Right lobe of liver (tissue), 6 donors: Measurements from ENCODE around the gene UBN1. TPM values are rescaled to one million over a fixed set of nuclear protein-coding genes. Genes with fewer than 3 reads are reported as not detected.

Source experiments
- ATAC-seq, 4 donors: fragments of 200-7000 bp; cut with Tn5 transposase; one replicate each; pipeline ENCODE4 v1.9.1; 2020; ENCODE audit warnings: mild to moderate bottlenecking in 4 of 4, moderate library complexity in 4 of 4
- DNase-seq, 3 donors: peaks; one replicate each; pipeline ENCODE4 v3.0.0-alpha.2; 2020
- H3K27ac ChIP-seq, 3 donors: fragments of 200-600 bp; one replicate each; pipeline ENCODE4 v1.8.0; 2022
- H3K27me3 ChIP-seq, 2 donors: fragments of 200-600 bp; one replicate each; pipeline ENCODE4 v1.8.0; 2022
- H3K36me3 ChIP-seq, 4 donors: fragments of 200-600 bp; sonication (generic) in 1 of 4; one replicate each; pipeline versions ENCODE4 v1.5.1 to v1.8.0; 2017 to 2022; ENCODE audit warnings: control low read depth in 1 of 4
- H3K4me1 ChIP-seq, 4 donors: fragments of 200-600 bp; sonication (generic) in 1 of 4; one replicate each; pipeline versions ENCODE4 v1.5.1 to v1.8.0; 2017 to 2022; ENCODE audit warnings: control low read depth in 1 of 4
- H3K4me3 ChIP-seq, 3 donors: fragments of 200-600 bp; one replicate each; pipeline ENCODE4 v1.8.0; 2022
- H3K9me3 ChIP-seq, 4 donors: fragments of 200-600 bp; sonication (generic) in 1 of 4; one replicate each; pipeline versions ENCODE4 v1.5.1 to v1.8.0; 2017 to 2022; ENCODE audit warnings: control low read depth in 1 of 4
- POLR2A ChIP-seq: fragments of 450-650 bp; IDR thresholded peaks from one replicate; pipeline ENCODE4 v1.6.1; 2017; ENCODE audit warnings: antibody characterized with exemption, mild to moderate bottlenecking
- WGBS: methylation state at CpG from one replicate; pipeline ENCODE4 v1.1.6; 2018; ENCODE audit warnings: low coverage, low lambda C conversion rate; ENCODE audit not compliant: insufficient coverage; ENCODE audit errors: missing lambda C conversion rate; 5-methylcytosine and 5-hydroxymethylcytosine counted together
- intact Hi-C, 2 donors: fragments of 100-400 bp; cut with DNase I; formaldehyde crosslinking; loops; one replicate each; pipeline versions ENCODE4 v1.11.2 to v1.14.1; 2022
- total RNA-seq, 6 experiments: library from RNA; depleted of rRNA in 2 of 6; stranded (reverse); fragments of >200 nt in 2 of 6; fragmentation: NEBNext Ultra II Directional in 3 of 6; extraction: Animal tissue kit (Norgen Biotek cat#: 25700) in 3 of 6; gene quantifications; one replicate each; pipeline versions ENCODE4 v1.1.0 to v1.2.4, GENCODE V29; 2016 to 2023
- TF ChIP-seq, protein P1 (sequence below), 4 donors: fragments of 200-600 bp in 3 of 4; fragments of 450-650 bp in 1 of 4; IDR thresholded peaks; one replicate each; pipeline versions ENCODE4 v1.5.1 to v1.8.0; 2016 to 2022; ENCODE audit warnings: antibody characterized with exemption in 4 of 4, mild to moderate bottlenecking in 2 of 4
- donor health status: DM: no; HTN: yes; CAD: no.
- donor health status: DM: no; HTN: no; CAD: no.
- donor health status: DM: no; HTN: no; CAD: no.
- donor health status: DM: no; HTN: yes; CAD: no.
- donor health status: DM: no; HTN: yes; CAD: no.

The UBN1 gene
- total RNA-seq, 6 experiments from 2014 or later = 12.0 to 18.6 (median 16.2) TPM

DNA sequence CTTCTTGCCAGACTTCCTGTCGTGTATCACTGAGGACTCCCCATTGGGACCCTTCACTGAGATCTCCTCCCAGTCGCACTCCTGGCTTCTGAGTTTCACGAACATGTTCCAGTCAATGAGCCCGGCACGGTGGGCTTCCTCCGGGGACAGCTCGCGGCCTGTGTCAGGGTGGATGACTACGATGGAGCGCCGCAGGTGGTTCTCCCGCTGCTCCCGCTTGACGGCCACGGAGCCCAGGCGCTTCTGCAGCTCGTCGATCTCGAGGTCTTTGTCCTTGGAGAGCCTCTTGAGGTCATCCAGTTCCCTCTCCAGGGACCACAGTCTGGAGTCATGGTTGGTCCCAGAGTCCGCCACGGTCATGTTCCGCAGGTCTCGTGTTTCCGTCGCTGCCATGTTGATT, 36.2 kb downstream of the UBN1 start:
- Histone ChIP-seq H3K36me3 (peaks cover 6 to 94% (median 55%) of the 10 kb centered on the region in 4 donors), H3K27me3 (no peaks in the 10 kb centered on the region), H3K4me3 (no peak overlapping the region), H3K4me1 (peaks cover 0 to 9% (median 0%) of the 10 kb centered on the region in 4 donors), H3K9me3 (no peaks in the 10 kb centered on the region), H3K27ac (no peak overlapping the region)
- ATAC-seq (no peak), DNase-seq (peak in 1 of 3 donors; percentile 50)
- TF ChIP-seq POLR2A = no peak
- TF ChIP-seq, protein P1, sequence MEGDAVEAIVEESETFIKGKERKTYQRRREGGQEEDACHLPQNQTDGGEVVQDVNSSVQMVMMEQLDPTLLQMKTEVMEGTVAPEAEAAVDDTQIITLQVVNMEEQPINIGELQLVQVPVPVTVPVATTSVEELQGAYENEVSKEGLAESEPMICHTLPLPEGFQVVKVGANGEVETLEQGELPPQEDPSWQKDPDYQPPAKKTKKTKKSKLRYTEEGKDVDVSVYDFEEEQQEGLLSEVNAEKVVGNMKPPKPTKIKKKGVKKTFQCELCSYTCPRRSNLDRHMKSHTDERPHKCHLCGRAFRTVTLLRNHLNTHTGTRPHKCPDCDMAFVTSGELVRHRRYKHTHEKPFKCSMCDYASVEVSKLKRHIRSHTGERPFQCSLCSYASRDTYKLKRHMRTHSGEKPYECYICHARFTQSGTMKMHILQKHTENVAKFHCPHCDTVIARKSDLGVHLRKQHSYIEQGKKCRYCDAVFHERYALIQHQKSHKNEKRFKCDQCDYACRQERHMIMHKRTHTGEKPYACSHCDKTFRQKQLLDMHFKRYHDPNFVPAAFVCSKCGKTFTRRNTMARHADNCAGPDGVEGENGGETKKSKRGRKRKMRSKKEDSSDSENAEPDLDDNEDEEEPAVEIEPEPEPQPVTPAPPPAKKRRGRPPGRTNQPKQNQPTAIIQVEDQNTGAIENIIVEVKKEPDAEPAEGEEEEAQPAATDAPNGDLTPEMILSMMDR (IDR thresholded peaks at IDR 0.05) = no peak
- no CpG with 5 or more reads among the region's 25 CpGs for whole genome bisulfite sequencing
- intact Hi-C loops = no loop called here

DNA sequence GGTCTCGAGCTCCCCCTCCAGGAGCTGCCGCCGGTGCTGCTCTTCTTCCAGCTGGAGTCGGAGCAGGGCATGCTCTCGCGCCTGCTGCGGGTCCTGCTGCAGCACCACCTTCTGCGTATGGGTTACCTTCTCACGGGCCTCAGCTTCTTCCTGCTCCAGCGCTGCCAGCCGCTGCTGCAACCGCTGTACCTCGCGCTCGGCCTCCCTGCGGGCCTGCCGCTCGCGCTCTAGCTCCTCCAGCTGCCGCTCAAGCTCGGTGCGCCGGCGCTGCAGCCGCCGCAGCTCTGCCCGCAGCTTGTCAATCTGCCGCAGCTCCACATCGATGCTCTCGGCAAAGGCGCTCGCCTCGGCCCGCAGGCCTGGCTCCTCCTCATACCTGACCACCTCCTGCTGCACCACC, 36.9 kb downstream of the UBN1 start:
- WGBS = 84% methylated on average over 8 of the region's 34 CpGs

DNA sequence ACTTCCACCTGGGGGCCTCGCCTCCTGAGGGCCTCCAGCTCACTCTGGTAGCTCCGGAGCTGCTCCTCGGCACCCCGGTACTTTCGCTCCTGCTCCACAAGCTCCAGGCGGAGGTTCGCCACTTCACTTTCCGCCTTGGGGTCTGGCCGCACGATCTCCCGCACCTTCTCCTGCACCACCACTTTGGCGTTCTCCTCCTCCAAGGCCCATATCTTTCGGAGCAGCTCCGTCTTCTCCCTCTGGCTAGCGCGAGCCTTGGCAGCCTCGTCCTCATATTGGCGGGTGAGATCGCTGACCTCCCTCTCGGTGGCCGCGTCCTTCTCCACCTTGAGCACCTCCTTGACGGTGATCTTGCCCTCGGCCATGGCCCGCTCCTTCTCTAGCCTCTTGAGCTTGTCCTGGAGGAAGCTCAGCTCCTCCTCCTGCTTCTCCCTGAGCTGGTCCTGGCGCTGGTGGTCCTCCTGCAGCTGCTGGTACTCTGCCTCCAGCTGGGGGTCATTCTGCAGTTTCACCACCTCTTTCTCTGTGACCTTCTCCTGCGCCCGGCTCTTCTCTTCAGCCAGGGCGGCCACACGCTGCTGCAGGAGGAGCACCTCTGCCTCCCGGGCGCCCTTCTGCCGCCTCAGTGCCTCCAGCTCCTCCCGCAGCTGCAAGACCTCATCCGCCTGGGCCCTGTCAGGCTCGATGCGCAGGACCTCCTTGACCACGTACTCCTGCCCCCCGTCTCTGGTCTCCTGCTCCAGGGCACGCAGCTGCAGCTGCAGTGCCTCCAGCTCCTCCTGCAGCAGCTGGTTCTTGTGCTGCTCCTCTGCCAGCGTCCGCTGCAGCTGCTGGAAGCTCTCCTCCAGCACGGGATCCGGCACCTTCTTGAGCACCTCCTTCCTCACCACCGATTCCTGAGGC, 37.9 kb downstream of the UBN1 start:
- TF ChIP-seq POLR2A = no peak
- TF ChIP-seq, protein P1 (IDR thresholded peaks at IDR 0.05) = no peak
- WGBS = 88% methylated on average over 19 of the region's 45 CpGs
- DNase-seq = peak in 1 of 3 donors; percentile 45
- H3K36me3 ChIP-seq = peaks cover 6 to 81% (median 47%) of the 10 kb centered on the region in 4 donors
- no peak overlapping the region for H3K4me3 ChIP-seq
- ATAC-seq = no peak
- H3K27ac ChIP-seq = no peak overlapping the region
- intact Hi-C loops = no loop called here
- no peaks in the 10 kb centered on the region for H3K27me3 ChIP-seq
- H3K4me1 ChIP-seq = peaks cover 0 to 13% (median 0%) of the 10 kb centered on the region in 4 donors
- no peaks in the 10 kb centered on the region for H3K9me3 ChIP-seq

More for the DNA sequence above, 36.9 kb downstream of the UBN1 start:
- ATAC-seq (no peak), DNase-seq (peak in 1 of 3 donors; percentile 39)
- Histone ChIP-seq H3K9me3 (no peaks in the 10 kb centered on the region), H3K27me3 (no peaks in the 10 kb centered on the region), H3K4me3 (no peak overlapping the region), H3K36me3 (peaks cover 6 to 87% (median 53%) of the 10 kb centered on the region in 4 donors), H3K27ac (no peak overlapping the region), H3K4me1 (peaks cover 0 to 13% (median 0%) of the 10 kb centered on the region in 4 donors)
- intact Hi-C loops = no loop called here
- no peak for TF ChIP-seq POLR2A
- TF ChIP-seq, protein P1 (IDR thresholded peaks at IDR 0.05) = no peak

DNA sequence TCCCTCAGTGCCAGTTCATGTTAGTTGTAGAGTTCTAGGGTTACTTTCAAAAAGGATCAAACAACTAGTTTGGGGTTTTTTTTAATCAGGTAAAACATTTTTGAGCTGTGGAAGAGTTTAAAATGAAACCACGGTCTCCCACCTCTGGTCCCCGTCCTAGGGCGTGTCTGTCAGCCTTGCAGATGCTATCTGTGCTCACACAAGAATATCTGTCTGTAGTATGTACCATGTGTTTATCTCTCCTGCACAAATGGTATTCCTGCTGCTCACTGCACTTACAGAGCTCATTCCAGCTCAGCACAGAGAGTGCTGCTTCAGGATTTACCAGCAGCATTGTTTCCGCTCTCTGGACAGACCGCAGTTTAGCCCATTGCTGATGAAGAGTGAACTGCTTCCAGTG, 38.9 kb downstream of the UBN1 start:
- Histone ChIP-seq H3K4me3 (no peak overlapping the region), H3K27ac (no peak overlapping the region), H3K36me3 (peaks cover 6 to 72% (median 39%) of the 10 kb centered on the region in 4 donors), H3K9me3 (no peaks in the 10 kb centered on the region), H3K27me3 (no peaks in the 10 kb centered on the region), H3K4me1 (peaks cover 0 to 13% (median 0%) of the 10 kb centered on the region in 4 donors)
- ATAC-seq (no peak), DNase-seq (no peak)
- TF ChIP-seq, protein P1 (IDR thresholded peaks at IDR 0.05) = no peak
- no peak for TF ChIP-seq POLR2A
- WGBS = 100% methylated on average over 4 of the region's 5 CpGs
- intact Hi-C loops = no loop called here
